ENCODE results near the gene PRR23E.

Gene PRR23E

DNA sequence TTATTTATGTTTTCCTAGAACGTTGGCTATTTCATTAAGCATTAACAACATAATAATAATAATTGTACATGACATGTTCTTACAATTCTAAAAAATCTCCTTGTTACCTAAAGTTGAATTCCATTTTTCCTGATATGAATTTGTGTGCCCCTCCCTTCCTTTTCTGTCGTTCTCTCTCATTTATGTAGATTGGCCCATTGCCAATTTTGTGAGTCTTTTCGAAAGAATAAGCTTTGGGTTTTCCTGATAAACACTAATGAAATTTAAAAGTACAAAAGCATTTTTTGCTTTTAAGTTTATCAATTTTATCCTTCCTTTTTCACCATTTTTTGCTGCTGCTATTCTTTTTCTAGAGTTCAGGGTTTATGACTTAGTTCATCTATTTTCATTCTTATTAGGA is 44.9 kb downstream of the PRR23E start:
- H3K27ac ChIP-seq (ENCODE audit: low read depth, low read length) = no peak overlapping the region
- H3K9me3 ChIP-seq (ENCODE audit: control insufficient read depth, insufficient read depth, low read length) = peaks cover 20% of the 10 kb centered on the region
- H3K9ac ChIP-seq (ENCODE audit: low read depth, low read length) = no peak overlapping the region
- H3K36me3 ChIP-seq (ENCODE audit: control insufficient read depth, insufficient read depth, low read length) = no peaks in the 10 kb centered on the region
- H3K27me3 ChIP-seq (ENCODE audit: control insufficient read depth, insufficient read depth, low read length) = no peaks in the 10 kb centered on the region
- no peak overlapping the region for H3K4me3 ChIP-seq (ENCODE audit: low read depth, low read length)
- H3K4me1 ChIP-seq (ENCODE audit: control insufficient read depth, insufficient read depth, low read length) = no peaks in the 10 kb centered on the region

DNA sequence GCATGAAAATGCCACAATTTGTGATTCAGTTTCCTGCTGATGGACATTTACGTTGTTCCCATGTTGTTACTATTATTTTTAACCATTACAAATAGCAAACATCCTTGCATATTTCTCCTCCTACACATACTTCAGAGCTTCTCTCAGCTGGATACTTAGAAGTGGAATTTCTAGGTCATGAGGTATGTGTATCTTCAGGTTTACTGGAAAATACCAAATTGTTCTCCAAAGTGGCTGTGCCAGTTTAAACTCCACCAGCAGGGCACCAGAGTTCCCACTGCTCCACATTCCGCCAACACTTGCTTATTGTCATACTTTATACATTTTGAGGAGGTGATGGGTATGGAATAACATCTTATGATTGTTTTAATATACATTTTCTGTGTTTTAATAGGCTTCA is 45.7 kb downstream of the PRR23E start:
- H3K9me3 ChIP-seq (ENCODE audit: control insufficient read depth, insufficient read depth, low read length) = peaks cover 20% of the 10 kb centered on the region; the same call in 1 of the 2 replicates
- no peak overlapping the region for H3K27ac ChIP-seq (ENCODE audit: low read depth, low read length)
- H3K27me3 ChIP-seq (ENCODE audit: control insufficient read depth, insufficient read depth, low read length) = no peaks in the 10 kb centered on the region
- H3K9ac ChIP-seq (ENCODE audit: low read depth, low read length) = no peak overlapping the region
- no peak overlapping the region for H3K4me3 ChIP-seq (ENCODE audit: low read depth, low read length)
- H3K36me3 ChIP-seq (ENCODE audit: control insufficient read depth, insufficient read depth, low read length) = no peaks in the 10 kb centered on the region
- no peaks in the 10 kb centered on the region for H3K4me1 ChIP-seq (ENCODE audit: control insufficient read depth, insufficient read depth, low read length)

DNA sequence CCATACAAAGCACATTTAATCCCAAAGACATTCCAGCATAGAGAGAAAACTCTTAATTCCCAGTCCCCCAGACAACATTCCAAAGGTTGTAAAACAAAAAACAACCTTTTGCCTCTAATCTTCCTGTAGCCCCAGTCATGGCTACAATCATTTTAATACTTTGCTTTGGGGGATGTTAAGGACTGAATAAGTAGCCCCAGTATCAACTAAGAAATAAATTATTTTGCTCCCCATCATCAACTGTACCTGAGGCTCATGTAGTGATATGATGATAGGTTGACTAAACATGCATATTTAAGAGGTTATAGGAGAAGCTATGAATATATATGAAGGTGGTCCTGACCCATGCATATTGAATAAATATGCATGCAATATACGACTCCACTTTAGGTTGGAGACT is 54.4 kb downstream of the PRR23E start:
- Histone ChIP-seq H3K27me3 (ENCODE audit: control insufficient read depth, insufficient read depth, low read length) (no peaks in the 10 kb centered on the region), H3K9me3 (ENCODE audit: control insufficient read depth, insufficient read depth, low read length) (peaks cover 76% of the 10 kb centered on the region), H3K4me1 (ENCODE audit: control insufficient read depth, insufficient read depth, low read length) (no peaks in the 10 kb centered on the region), H3K27ac (ENCODE audit: low read depth, low read length) (no peak overlapping the region), H3K9ac (ENCODE audit: low read depth, low read length) (no peak overlapping the region), H3K4me3 (ENCODE audit: low read depth, low read length) (no peak overlapping the region), H3K36me3 (ENCODE audit: control insufficient read depth, insufficient read depth, low read length) (no peaks in the 10 kb centered on the region)
